HepG2 (cell line): ENCODE data around the gene EIF2B1. TPM values are rescaled to one million over a fixed set of nuclear protein-coding genes. Genes with fewer than 3 reads are reported as not detected.
A peak's percentile ranks its signal among the peaks of the same experiment; 100 is the strongest.

Experiments used
- BHLHE40 ChIP-seq: IDR thresholded peaks from 2 replicates; pipeline ENCODE4 v1.6.1; 2011; ENCODE audit warnings: low read length, improper control_type of control experiment
- CREB3 ChIP-seq: sonication (generic); formaldehyde crosslinking; IDR thresholded peaks from 2 replicates; pipeline ENCODE4 v1.5.0; 2020; ENCODE audit warnings: missing genetic modification reagents
- ELF1 ChIP-seq: sonication (generic); formaldehyde crosslinking; IDR thresholded peaks from 2 replicates; pipeline ENCODE4 v1.4.0; 2020; ENCODE audit warnings: missing genetic modification reagents
- HIVEP1 ChIP-seq: sonication (generic); formaldehyde crosslinking; IDR thresholded peaks from 2 replicates; pipeline ENCODE4 v1.4.0; 2020; ENCODE audit warnings: mild to moderate bottlenecking, missing genetic modification reagents
- NCOA1 ChIP-seq: sonication (generic); formaldehyde crosslinking; IDR thresholded peaks from 2 replicates; pipeline ENCODE4 v1.9.0; 2021; ENCODE audit warnings: missing genetic modification reagents
- REXO4 ChIP-seq: sonication (generic); formaldehyde crosslinking; IDR thresholded peaks from 2 replicates; pipeline ENCODE4 v1.8.0; 2022; ENCODE audit warnings: missing genetic modification reagents, mild to moderate bottlenecking, borderline replicate concordance
- SNAPC4 ChIP-seq: sonication (generic); formaldehyde crosslinking; IDR thresholded peaks from 2 replicates; pipeline ENCODE4 v1.4.0; 2020; ENCODE audit warnings: mild to moderate bottlenecking, missing genetic modification reagents
- SP140L ChIP-seq: sonication (generic); formaldehyde crosslinking; IDR thresholded peaks from 2 replicates; pipeline ENCODE4 v1.4.0; 2020; ENCODE audit warnings: missing genetic modification reagents, borderline replicate concordance
- THAP11 ChIP-seq: IDR thresholded peaks from 2 replicates; pipeline ENCODE4 v1.6.1; 2016; ENCODE audit warnings: missing biosample characterization, missing genetic modification reagents
- ZNF205 ChIP-seq: IDR thresholded peaks from 2 replicates; pipeline ENCODE4 v1.6.1; 2018; ENCODE audit warnings: missing biosample characterization, missing genetic modification reagents
- ZNF572 ChIP-seq: sonication (generic); formaldehyde crosslinking; IDR thresholded peaks from 2 replicates; pipeline ENCODE4 v1.5.1; 2020; ENCODE audit warnings: mild to moderate bottlenecking, missing genetic modification reagents
- polyA plus RNA-seq, 8 experiments: library from polyadenylated mRNA; depleted of rRNA in 3 of 8; stranded (reverse) in 7 of 8; unstranded in 1 of 8; fragments of >200 nt; fragmentation: Illumina TruSeq in 4 of 8; extraction: Trizol in 4 of 8; gene quantifications; 2 replicates each; pipeline versions ENCODE4 v1.2.1 to v1.2.3, GENCODE V29; 2011 to 2016; ENCODE audit warnings: low read depth in 4 of 8, missing spikeins in 1 of 8, mixed read lengths in 1 of 8; ENCODE audit not compliant: insufficient read depth in 1 of 8
- total RNA-seq, 5 experiments: library from RNA; depleted of rRNA; stranded (reverse); fragments of >200 nt; fragmentation: Illumina TruSeq; extraction: Trizol; gene quantifications; 2 replicates each; pipeline ENCODE4 v1.2.3, GENCODE V29; 2016; ENCODE audit warnings: low read depth in 1 of 5
- TF ChIP-seq, protein P1 (sequence below): sonication (generic); formaldehyde crosslinking; IDR thresholded peaks from 2 replicates; pipeline ENCODE4 v1.4.0; 2020; ENCODE audit warnings: mild to moderate bottlenecking, missing genetic modification reagents, borderline replicate concordance
- TF ChIP-seq, protein P2 (sequence below): sonication (generic); formaldehyde crosslinking; IDR thresholded peaks from 2 replicates; pipeline ENCODE4 v1.5.1; 2020; ENCODE audit warnings: mild to moderate bottlenecking, missing genetic modification reagents, moderate library complexity

EIF2B1 gene
- total and polyA plus RNA-seq, 2 of the 13 experiments (the other 11 are each of a cell fraction or from before 2014, with no cell fraction given) = 18.7 to 37.4 TPM

DNA sequence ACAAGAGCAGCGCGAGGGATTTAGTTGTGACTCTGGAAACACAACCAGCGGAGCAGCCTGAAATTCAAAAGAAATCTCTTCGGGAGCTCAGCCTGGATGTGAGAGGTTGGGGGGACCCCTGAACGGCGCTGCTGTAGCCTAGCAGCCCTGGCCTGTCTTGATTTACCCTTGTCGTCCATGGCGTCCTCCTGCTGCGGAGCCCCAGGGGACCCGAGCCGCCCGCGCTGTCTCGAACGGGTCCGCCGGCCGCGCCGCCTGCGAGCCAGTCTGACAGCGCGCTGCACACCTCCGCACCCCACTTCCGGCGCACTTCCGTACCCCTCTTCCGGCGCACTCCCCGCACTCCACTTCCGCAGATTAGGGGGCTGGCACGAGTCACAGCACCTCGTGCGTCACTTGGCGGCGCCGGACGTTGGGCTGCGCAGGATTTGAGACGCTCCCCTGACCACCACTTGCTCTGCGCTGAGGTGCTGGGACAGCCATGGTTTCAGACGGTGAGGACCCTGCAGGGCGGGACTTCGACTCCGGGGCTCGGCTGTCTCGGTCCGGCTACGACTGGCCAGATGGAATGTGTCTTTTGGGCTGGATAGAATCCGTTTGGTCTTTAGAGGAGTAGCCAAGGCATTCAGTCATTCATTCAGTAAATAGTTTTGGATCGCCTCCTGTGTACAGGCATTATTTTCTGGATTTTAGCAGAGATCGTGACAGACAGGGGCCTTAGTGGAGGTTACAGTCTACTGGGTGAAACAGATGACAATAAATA is at the start of gene EIF2B1, which contains the start of gene GTF2H3 (continued):
- TF ChIP-seq, protein P1, sequence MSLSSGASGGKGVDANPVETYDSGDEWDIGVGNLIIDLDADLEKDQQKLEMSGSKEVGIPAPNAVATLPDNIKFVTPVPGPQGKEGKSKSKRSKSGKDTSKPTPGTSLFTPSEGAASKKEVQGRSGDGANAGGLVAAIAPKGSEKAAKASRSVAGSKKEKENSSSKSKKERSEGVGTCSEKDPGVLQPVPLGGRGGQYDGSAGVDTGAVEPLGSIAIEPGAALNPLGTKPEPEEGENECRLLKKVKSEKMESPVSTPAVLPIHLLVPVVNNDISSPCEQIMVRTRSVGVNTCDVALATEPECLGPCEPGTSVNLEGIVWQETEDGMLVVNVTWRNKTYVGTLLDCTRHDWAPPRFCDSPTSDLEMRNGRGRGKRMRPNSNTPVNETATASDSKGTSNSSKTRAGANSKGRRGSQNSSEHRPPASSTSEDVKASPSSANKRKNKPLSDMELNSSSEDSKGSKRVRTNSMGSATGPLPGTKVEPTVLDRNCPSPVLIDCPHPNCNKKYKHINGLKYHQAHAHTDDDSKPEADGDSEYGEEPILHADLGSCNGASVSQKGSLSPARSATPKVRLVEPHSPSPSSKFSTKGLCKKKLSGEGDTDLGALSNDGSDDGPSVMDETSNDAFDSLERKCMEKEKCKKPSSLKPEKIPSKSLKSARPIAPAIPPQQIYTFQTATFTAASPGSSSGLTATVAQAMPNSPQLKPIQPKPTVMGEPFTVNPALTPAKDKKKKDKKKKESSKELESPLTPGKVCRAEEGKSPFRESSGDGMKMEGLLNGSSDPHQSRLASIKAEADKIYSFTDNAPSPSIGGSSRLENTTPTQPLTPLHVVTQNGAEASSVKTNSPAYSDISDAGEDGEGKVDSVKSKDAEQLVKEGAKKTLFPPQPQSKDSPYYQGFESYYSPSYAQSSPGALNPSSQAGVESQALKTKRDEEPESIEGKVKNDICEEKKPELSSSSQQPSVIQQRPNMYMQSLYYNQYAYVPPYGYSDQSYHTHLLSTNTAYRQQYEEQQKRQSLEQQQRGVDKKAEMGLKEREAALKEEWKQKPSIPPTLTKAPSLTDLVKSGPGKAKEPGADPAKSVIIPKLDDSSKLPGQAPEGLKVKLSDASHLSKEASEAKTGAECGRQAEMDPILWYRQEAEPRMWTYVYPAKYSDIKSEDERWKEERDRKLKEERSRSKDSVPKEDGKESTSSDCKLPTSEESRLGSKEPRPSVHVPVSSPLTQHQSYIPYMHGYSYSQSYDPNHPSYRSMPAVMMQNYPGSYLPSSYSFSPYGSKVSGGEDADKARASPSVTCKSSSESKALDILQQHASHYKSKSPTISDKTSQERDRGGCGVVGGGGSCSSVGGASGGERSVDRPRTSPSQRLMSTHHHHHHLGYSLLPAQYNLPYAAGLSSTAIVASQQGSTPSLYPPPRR (CRISPR knock-in tag) = peak; percentile 44; the same call in 1 of the 2 replicates
- TF ChIP-seq ELF1 (CRISPR knock-in tag) (peak; percentile 99), REXO4 (CRISPR knock-in tag) (no peak), HIVEP1 (CRISPR knock-in tag) (peak; percentile 89), NCOA1 (CRISPR knock-in tag) (peak; percentile 25; the same call in 1 of the 2 replicates), ZNF205 (0 out of 2 replicates have a peak, but pooled peaks have one; percentile 51), BHLHE40 (peak; percentile 90), SP140L (CRISPR knock-in tag) (peak; percentile 40; the same call in 1 of the 2 replicates), CREB3 (CRISPR knock-in tag) (0 out of 2 replicates have a peak, but pooled peaks have one; percentile 57), ZNF572 (CRISPR knock-in tag) (no peak), SNAPC4 (CRISPR knock-in tag) (peak; percentile 67; the same call in 1 of the 2 replicates), THAP11 (CRISPR knock-in tag) (peak; percentile 97)
- TF ChIP-seq, protein P2, sequence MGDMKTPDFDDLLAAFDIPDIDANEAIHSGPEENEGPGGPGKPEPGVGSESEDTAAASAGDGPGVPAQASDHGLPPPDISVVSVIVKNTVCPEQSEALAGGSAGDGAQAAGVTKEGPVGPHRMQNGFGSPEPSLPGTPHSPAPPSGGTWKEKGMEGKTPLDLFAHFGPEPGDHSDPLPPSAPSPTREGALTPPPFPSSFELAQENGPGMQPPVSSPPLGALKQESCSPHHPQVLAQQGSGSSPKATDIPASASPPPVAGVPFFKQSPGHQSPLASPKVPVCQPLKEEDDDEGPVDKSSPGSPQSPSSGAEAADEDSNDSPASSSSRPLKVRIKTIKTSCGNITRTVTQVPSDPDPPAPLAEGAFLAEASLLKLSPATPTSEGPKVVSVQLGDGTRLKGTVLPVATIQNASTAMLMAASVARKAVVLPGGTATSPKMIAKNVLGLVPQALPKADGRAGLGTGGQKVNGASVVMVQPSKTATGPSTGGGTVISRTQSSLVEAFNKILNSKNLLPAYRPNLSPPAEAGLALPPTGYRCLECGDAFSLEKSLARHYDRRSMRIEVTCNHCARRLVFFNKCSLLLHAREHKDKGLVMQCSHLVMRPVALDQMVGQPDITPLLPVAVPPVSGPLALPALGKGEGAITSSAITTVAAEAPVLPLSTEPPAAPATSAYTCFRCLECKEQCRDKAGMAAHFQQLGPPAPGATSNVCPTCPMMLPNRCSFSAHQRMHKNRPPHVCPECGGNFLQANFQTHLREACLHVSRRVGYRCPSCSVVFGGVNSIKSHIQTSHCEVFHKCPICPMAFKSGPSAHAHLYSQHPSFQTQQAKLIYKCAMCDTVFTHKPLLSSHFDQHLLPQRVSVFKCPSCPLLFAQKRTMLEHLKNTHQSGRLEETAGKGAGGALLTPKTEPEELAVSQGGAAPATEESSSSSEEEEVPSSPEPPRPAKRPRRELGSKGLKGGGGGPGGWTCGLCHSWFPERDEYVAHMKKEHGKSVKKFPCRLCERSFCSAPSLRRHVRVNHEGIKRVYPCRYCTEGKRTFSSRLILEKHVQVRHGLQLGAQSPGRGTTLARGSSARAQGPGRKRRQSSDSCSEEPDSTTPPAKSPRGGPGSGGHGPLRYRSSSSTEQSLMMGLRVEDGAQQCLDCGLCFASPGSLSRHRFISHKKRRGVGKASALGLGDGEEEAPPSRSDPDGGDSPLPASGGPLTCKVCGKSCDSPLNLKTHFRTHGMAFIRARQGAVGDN (CRISPR knock-in tag) = peak; percentile 91
